Astrocyte of the cerebellum (primary cell): ENCODE results near the gene MMD2.

ENCODE experiments used
- DNase-seq: peaks from one replicate; pipeline ENCODE4 v3.0.0-alpha.2; 2011; ENCODE audit warnings: low read depth
- H3K4me3 ChIP-seq: 2 replicates; pipeline ENCODE4 v1.5.1; 2011; ENCODE audit warnings: mild to moderate bottlenecking, low read depth, low read length, moderate library complexity
- in situ Hi-C: cut with HindIII; loops from 2 replicates; pipeline ENCODE4 v1.10.0; 2017; ENCODE audit warnings: low sequenced_read_pairs
- TF ChIP-seq, protein P1 (sequence below): IDR thresholded peaks from 2 replicates; pipeline ENCODE4 v1.5.1; 2012; ENCODE audit warnings: low read length, low read depth, moderate library complexity, mild to moderate bottlenecking; ENCODE audit errors: missing control alignments

MMD2 gene, protein sequence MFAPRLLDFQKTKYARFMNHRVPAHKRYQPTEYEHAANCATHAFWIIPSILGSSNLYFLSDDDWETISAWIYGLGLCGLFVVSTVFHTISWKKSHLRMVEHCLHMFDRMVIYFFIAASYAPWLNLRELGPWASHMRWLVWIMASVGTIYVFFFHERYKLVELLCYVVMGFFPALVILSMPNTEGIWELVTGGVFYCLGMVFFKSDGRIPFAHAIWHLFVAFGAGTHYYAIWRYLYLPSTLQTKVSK

DNA sequence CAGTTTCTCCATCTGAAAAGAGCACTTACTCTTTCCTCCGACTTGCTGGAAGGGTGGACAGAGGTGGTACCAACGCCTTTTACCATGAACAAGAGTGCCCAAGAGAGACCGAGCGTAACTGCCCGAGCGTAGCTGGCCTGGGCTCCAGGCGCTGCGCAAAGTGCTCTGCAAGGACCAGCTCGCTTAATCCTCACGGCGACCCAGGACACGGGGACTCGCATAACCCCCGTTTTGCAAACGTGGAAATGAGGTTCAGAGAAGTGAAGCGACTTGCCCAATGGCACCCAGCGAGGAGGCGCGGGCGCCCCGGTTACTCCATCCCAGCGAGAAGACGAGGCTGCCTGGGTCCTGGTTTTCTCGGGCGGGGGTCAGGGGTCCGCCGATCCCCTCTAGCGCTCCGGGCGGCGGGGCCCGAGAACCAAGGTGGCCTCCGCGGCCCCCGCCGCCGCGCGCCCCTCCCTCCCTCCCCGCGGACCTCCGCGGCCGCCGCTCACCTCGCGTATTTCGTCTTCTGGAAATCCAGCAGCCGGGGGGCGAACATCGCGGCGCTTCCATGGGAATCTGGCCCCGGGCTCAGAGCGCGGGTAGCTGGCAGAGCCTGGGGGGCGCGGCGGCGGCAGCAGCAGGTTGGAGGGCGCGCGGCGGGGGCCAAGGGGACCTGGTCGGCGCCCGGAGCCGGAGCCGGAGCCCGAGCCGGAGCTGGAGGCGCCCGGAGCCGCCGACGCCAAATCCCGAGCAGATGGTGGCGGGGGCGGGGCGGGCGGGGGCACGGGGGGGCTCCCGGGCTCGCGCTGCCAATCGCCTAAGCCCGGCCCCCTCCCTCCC, at the start of gene MMD2:
TSS of gene MMD2 (minus strand) at position 711 of the 825 bp plus-strand sequence. CDS start at position 541, 170 bp downstream.
- no peak within 1 kb of the TSS for H3K4me3 ChIP-seq
- no peak for DNase-seq
- TF ChIP-seq, protein P1, sequence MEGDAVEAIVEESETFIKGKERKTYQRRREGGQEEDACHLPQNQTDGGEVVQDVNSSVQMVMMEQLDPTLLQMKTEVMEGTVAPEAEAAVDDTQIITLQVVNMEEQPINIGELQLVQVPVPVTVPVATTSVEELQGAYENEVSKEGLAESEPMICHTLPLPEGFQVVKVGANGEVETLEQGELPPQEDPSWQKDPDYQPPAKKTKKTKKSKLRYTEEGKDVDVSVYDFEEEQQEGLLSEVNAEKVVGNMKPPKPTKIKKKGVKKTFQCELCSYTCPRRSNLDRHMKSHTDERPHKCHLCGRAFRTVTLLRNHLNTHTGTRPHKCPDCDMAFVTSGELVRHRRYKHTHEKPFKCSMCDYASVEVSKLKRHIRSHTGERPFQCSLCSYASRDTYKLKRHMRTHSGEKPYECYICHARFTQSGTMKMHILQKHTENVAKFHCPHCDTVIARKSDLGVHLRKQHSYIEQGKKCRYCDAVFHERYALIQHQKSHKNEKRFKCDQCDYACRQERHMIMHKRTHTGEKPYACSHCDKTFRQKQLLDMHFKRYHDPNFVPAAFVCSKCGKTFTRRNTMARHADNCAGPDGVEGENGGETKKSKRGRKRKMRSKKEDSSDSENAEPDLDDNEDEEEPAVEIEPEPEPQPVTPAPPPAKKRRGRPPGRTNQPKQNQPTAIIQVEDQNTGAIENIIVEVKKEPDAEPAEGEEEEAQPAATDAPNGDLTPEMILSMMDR: no peak
- in situ Hi-C loops: no loop called here

DNA sequence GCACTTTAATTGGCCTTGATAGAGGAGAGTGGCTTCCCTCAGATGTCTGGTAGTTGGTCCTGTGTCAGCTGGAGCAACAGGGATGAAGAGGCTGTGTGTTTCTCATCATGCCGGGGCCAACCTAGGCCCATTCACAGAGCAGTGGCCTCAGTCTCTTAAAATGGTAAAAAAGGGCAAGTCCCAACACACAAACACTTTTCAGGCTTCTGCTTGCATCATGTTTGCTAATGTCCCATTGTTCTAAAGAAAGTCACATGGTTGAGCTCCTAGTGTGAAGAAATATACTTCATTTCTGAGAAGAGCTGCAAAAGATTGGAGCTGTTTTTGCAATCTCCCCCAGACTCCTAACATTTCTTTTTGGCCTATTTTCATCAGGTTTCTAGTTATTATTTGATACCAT, 46.1 kb upstream of the MMD2 start:
- in situ Hi-C loops: no loop called here
- no peak for DNase-seq
- TF ChIP-seq, protein P1: no peak
- H3K4me3 ChIP-seq: no peak overlapping the region

DNA sequence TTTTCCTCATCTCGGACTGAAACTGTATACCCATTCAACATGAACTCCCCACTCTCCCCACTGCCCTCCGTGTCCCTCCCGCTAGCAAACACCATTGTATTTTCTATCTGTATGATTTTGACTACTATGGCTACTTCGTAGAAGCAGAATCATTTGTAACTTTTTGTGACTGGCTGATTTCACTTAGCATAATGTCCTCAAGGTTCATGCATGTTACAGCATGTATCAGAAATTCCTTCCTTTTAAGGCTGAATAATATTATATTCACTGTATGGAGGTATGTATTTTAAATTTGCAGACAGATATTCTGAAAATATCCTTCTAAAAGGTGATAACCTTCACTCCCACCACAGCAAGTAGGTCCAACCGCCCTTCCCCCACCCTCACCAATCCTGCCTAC, 42.9 kb upstream of the MMD2 start:
- TF ChIP-seq, protein P1: no peak
- in situ Hi-C loops: no loop called here
- DNase-seq: no peak
- no peak overlapping the region for H3K4me3 ChIP-seq

DNA sequence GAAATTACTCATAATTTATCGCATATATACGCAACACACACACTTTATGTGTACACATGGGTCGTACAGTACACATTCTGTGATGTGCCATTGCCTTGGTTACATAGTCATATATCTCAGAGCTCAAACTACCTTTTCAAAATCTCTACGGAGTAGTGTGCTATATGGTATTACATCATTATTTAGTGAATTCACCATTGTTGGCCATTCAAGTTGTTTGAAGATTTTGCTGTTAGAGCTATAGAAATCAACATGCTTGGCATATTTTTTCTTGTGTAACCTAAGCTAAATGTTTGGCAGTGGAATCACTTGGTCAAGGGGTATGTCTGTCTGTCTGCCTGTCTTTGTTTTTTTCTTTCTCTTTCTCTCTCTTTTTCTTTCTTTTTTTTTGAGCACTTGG, 42.0 kb upstream of the MMD2 start:
- in situ Hi-C loops: no loop called here
- DNase-seq: no peak
- no peak overlapping the region for H3K4me3 ChIP-seq
- TF ChIP-seq, protein P1: no peak

DNA sequence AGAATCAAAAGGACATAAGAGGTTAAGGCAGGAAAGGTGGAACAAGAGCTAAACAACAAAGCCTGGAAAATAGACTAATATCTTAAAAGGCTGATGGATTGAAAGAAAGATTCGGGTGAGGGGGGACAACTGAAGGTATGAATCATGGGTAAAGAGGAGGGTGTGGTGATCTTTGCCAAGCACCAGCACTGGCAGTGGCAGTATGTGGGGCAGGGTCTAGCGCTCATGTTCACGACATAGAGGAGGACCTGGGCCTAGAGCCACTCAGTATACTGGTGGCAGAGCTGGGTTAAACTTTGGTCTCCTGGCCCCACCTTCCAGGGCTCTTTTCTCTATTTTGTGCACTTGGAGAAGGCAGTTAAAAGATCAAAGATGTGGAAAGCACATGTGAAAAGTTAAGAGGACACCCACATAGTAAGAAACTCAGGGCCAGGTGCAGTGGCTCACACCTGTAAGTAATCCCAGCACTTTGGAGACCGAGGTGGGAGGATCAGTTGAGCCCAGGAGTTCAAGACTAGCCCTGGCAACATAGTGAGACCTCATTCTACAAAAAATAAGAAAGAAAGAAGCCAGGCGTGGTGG, 40.5 kb upstream of the MMD2 start:
- TF ChIP-seq, protein P1: no peak
- in situ Hi-C loops: no loop called here
- DNase-seq: no peak
- H3K4me3 ChIP-seq: no peak overlapping the region

DNA sequence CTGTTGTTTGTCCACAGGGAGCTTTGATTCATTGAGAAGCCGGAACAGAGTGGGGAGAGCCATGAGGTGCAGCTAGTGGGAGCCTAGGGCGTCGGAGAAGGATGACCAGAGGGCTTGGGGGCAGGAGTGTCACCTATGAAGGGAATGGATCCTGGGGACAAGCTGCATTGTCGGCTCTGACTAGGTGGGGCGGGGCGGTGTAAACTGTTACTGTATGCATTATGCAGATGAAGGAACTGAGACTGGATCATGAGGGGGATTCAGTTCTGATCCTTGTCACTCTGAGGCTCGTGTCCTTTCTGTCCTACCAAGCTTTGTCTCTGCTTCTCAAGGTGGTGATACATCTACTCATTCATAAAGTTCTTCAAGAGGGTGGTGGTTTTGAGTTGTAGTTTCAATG, 39.9 kb upstream of the MMD2 start:
- H3K4me3 ChIP-seq: no peak overlapping the region
- DNase-seq: no peak
- in situ Hi-C loops: no loop called here
- TF ChIP-seq, protein P1: no peak
